Activated T-cell treated with anti-CD3 and anti-CD28 coated beads for 4 hours (primary cell): ENCODE results near the gene LAMTOR1.

Source experiments
- DNase-seq: peaks from one replicate; pipeline ENCODE4 v3.0.0-alpha.2; 2020

Gene LAMTOR1

GRCh38 chr11:72080326-72081183 is 22.5 kb downstream of the LAMTOR1 start, which contains the start of the genes LRRC51 and NUMA1:
TSS of gene LRRC51 (plus strand) at chr11:72080850. CDS start at chr11:72089084, 8,234 bp downstream.
TSS of gene NUMA1 (minus strand) at chr11:72080542. CDS start at chr11:72035943, 44,599 bp downstream.
- DNase-seq, result peak; percentile 99

GRCh38 chr11:72079819-72080325 is 23.2 kb downstream of the LAMTOR1 start:
- DNase-seq, result no peak

- no peak for DNase-seq
Observed at GRCh38 chr11:72078477-72078876, 24.6 kb downstream of the LAMTOR1 start.

- DNase-seq, result no peak
Observed at GRCh38 chr11:72075756-72076155, 27.3 kb downstream of the LAMTOR1 start.

GRCh38 chr11:72075109-72075508 is 28.0 kb downstream of the LAMTOR1 start:
- no peak for DNase-seq

GRCh38 chr11:72072348-72072747 is 30.7 kb downstream of the LAMTOR1 start:
- DNase-seq, result no peak

GRCh38 chr11:72070491-72070890 is 32.6 kb downstream of the LAMTOR1 start:
- DNase-seq, result no peak

- no peak for DNase-seq
Observed at GRCh38 chr11:72069787-72070251, 33.3 kb downstream of the LAMTOR1 start.

GRCh38 chr11:72069200-72069599 is 33.9 kb downstream of the LAMTOR1 start:
- DNase-seq, result no peak

GRCh38 chr11:72067676-72068075 is 35.4 kb downstream of the LAMTOR1 start:
- no peak for DNase-seq

- no peak for DNase-seq
Observed at GRCh38 chr11:72067266-72067665, 35.8 kb downstream of the LAMTOR1 start.

- DNase-seq, result no peak
Observed at GRCh38 chr11:72066855-72067254, 36.2 kb downstream of the LAMTOR1 start.

- no peak for DNase-seq
Observed at GRCh38 chr11:72061739-72062396, 41.2 kb downstream of the LAMTOR1 start.

- DNase-seq, result no peak
Observed at GRCh38 chr11:72058416-72059034, 44.6 kb downstream of the LAMTOR1 start.

GRCh38 chr11:72048766-72049460 is 54.2 kb downstream of the LAMTOR1 start:
- no peak for DNase-seq
